Mesenchymal stem cell (in vitro differentiated cells and primary cell): ENCODE data around the gene STUB1.
A peak's percentile ranks its signal among the peaks of the same experiment; 100 is the strongest.

Source experiments
- DNase-seq: peaks from one replicate; pipeline ENCODE4 v3.0.0-alpha.2; 2013
- H2AFZ ChIP-seq: one replicate; pipeline ENCODE4 v1.6.1; 2013; ENCODE audit warnings: low read depth, mild to moderate bottlenecking, control low read depth, inconsistent platforms, low read length, moderate library complexity
- H2AK5ac ChIP-seq: 2 replicates; pipeline ENCODE4 v1.6.1; 2013; ENCODE audit warnings: low read length, moderate library complexity, mild to moderate bottlenecking, inconsistent platforms; ENCODE audit not compliant: severe bottlenecking
- H2BK120ac ChIP-seq: one replicate; pipeline ENCODE4 v1.6.1; 2013; ENCODE audit warnings: low read depth, mild to moderate bottlenecking, inconsistent platforms, low read length, moderate library complexity
- H2BK12ac ChIP-seq, 2 experiments: one replicate each; pipeline ENCODE4 v1.6.1; 2013; ENCODE audit warnings: inconsistent platforms in 2 of 2, low read length in 2 of 2, mild to moderate bottlenecking in 2 of 2, moderate library complexity in 2 of 2, control low read depth in 1 of 2
- H2BK15ac ChIP-seq: one replicate; pipeline ENCODE4 v1.6.1; 2013; ENCODE audit warnings: mild to moderate bottlenecking, low read depth, inconsistent platforms; ENCODE audit not compliant: poor library complexity, severe bottlenecking
- H2BK5ac ChIP-seq: 2 replicates; pipeline ENCODE4 v1.6.1; 2013; ENCODE audit warnings: low read depth, mild to moderate bottlenecking, low read length, control low read depth, inconsistent platforms; ENCODE audit not compliant: poor library complexity, severe bottlenecking
- H3K14ac ChIP-seq, 2 experiments: one replicate each; pipeline ENCODE4 v1.6.1; 2013; ENCODE audit warnings: inconsistent platforms in 2 of 2, low read length in 2 of 2, control low read depth in 1 of 2, mild to moderate bottlenecking in 1 of 2, moderate library complexity in 1 of 2
- H3K18ac ChIP-seq, 2 experiments: one replicate each; pipeline ENCODE4 v1.6.1; 2013; ENCODE audit warnings: inconsistent platforms in 2 of 2, low read length in 2 of 2, control low read depth in 1 of 2, low read depth in 1 of 2, mild to moderate bottlenecking in 1 of 2
- H3K23ac ChIP-seq, 2 experiments: one replicate each; pipeline ENCODE4 v1.6.1; 2013; ENCODE audit warnings: inconsistent platforms in 2 of 2, low read length in 2 of 2, mild to moderate bottlenecking in 2 of 2, moderate library complexity in 2 of 2, control low read depth in 1 of 2
- H3K27ac ChIP-seq: 2 replicates; pipeline ENCODE4 v1.5.1; 2013; ENCODE audit warnings: mild to moderate bottlenecking, moderate library complexity, low read length, control low read depth, inconsistent platforms; ENCODE audit not compliant: poor library complexity, severe bottlenecking
- H3K27me3 ChIP-seq, 2 experiments: 2 replicates each; pipeline versions ENCODE4 v1.6.1 to v1.7.0; 2013; ENCODE audit warnings: low read length in 2 of 2, mild to moderate bottlenecking in 2 of 2, moderate library complexity in 2 of 2, control low read depth in 1 of 2, inconsistent platforms in 1 of 2; ENCODE audit not compliant: control insufficient read depth in 1 of 2, insufficient read depth in 1 of 2
- H3K36me3 ChIP-seq, 2 experiments: 2 replicates each; pipeline versions ENCODE4 v1.6.1 to v1.7.0; 2013; ENCODE audit warnings: low read length in 2 of 2, control low read depth in 1 of 2, inconsistent platforms in 1 of 2, low read depth in 1 of 2, mild to moderate bottlenecking in 1 of 2; ENCODE audit not compliant: insufficient read depth in 2 of 2, control insufficient read depth in 1 of 2
- H3K4ac ChIP-seq, 2 experiments: one replicate each; pipeline ENCODE4 v1.6.1; 2013; ENCODE audit warnings: inconsistent platforms in 2 of 2, low read length in 2 of 2, mild to moderate bottlenecking in 2 of 2, moderate library complexity in 2 of 2, control low read depth in 1 of 2, low read depth in 1 of 2
- H3K4me1 ChIP-seq: 2 replicates; pipeline ENCODE4 v1.6.1; 2013; ENCODE audit warnings: low read depth, low read length, control low read depth; ENCODE audit not compliant: control insufficient read depth, insufficient read depth
- H3K4me2 ChIP-seq: 2 replicates; pipeline ENCODE4 v1.6.1; 2013; ENCODE audit warnings: low read length, mild to moderate bottlenecking, inconsistent platforms; ENCODE audit not compliant: poor library complexity, severe bottlenecking
- H3K4me3 ChIP-seq, 2 experiments: 2 replicates each; pipeline versions ENCODE4 v1.5.1 to v1.7.0; 2013; ENCODE audit warnings: low read length in 2 of 2, mild to moderate bottlenecking in 2 of 2, control low read depth in 1 of 2, low read depth in 1 of 2; ENCODE audit not compliant: insufficient read depth in 1 of 2
- H3K79me1 ChIP-seq: replicated peaks from 2 replicates; pipeline ENCODE4 v1.6.1; 2013; ENCODE audit warnings: mild to moderate bottlenecking, control low read depth, low read length, inconsistent platforms; ENCODE audit not compliant: poor library complexity, severe bottlenecking
- H3K9ac ChIP-seq: 2 replicates; pipeline ENCODE4 v1.7.0; 2013; ENCODE audit warnings: mild to moderate bottlenecking, low read length, moderate library complexity
- H3K9me3 ChIP-seq: 2 replicates; pipeline ENCODE4 v1.7.0; 2013; ENCODE audit warnings: mild to moderate bottlenecking, low read length; ENCODE audit not compliant: control insufficient read depth
- H4K8ac ChIP-seq: one replicate; pipeline ENCODE4 v1.6.1; 2013; ENCODE audit warnings: inconsistent platforms, mild to moderate bottlenecking, low read length, moderate library complexity
- H4K91ac ChIP-seq: one replicate; pipeline ENCODE4 v1.6.1; 2013; ENCODE audit warnings: mild to moderate bottlenecking, low read length, inconsistent platforms
- WGBS: methylation state at CpG from one replicate; pipeline ENCODE4 v1.1.7; 2013; ENCODE audit warnings: mixed read lengths; 5-methylcytosine and 5-hydroxymethylcytosine counted together

Gene STUB1

DNA sequence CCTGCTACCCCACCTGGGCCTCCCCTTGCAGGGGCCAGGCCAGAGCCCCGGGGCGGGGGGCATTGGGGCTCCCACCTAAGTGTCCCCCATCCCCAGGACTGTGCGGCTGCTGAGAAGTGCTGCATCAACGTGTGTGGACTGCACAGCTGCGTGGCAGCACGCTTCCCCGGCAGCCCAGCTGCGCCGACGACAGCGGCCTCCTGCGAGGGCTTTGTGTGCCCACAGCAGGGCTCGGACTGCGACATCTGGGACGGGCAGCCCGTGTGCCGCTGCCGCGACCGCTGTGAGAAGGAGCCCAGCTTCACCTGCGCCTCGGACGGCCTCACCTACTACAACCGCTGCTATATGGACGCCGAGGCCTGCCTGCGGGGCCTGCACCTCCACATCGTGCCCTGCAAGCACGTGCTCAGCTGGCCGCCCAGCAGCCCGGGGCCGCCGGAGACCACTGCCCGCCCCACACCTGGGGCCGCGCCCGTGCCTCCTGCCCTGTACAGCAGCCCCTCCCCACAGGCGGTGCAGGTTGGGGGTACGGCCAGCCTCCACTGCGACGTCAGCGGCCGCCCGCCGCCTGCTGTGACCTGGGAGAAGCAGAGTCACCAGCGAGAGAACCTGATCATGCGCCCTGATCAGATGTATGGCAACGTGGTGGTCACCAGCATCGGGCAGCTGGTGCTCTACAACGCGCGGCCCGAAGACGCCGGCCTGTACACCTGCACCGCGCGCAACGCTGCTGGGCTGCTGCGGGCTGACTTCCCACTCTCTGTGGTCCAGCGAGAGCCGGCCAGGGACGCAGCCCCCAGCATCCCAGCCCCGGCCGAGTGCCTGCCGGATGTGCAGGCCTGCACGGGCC is 47.5 kb upstream of the STUB1 start:
- Histone ChIP-seq H2BK5ac (no peak overlapping the region), H3K18ac (no peak overlapping the region), H2BK12ac (no peak overlapping the region), H3K4me3 (no peak overlapping the region), H3K9me3 (no peaks in the 10 kb centered on the region), H2AK5ac (no peak overlapping the region), H3K9ac (no peak overlapping the region), H3K79me1 (peaks cover 19% of the 10 kb centered on the region), H2BK15ac (no peak overlapping the region), H3K4ac (no peak overlapping the region), H2AFZ (no peak overlapping the region), H3K23ac (no peak overlapping the region), H4K8ac (no peak overlapping the region), H2BK120ac (no peak overlapping the region), H4K91ac (peak overlapping the region; percentile 45), H3K4me2 (no peak overlapping the region), H3K27ac (no peak overlapping the region), H3K27me3 (no peaks in the 10 kb centered on the region), H3K4me1 (peaks cover 56% of the 10 kb centered on the region), H3K36me3 (peaks cover 8 to 51% of the 10 kb centered on the region in 2 experiments), H3K14ac (no peak overlapping the region)
- 96% methylated on average over 66 of the region's 67 CpGs for WGBS
- DNase-seq: no peak

DNA sequence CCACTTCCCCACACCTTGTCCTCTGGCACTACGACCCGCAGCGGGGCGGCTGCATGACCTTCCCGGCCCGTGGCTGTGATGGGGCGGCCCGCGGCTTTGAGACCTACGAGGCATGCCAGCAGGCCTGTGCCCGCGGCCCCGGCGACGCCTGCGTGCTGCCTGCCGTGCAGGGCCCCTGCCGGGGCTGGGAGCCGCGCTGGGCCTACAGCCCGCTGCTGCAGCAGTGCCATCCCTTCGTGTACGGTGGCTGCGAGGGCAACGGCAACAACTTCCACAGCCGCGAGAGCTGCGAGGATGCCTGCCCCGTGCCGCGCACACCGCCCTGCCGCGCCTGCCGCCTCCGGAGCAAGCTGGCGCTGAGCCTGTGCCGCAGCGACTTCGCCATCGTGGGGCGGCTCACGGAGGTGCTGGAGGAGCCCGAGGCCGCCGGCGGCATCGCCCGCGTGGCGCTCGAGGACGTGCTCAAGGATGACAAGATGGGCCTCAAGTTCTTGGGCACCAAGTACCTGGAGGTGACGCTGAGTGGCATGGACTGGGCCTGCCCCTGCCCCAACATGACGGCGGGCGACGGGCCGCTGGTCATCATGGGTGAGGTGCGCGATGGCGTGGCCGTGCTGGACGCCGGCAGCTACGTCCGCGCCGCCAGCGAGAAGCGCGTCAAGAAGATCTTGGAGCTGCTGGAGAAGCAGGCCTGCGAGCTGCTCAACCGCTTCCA is 46.7 kb upstream of the STUB1 start:
- WGBS: 98% methylated on average over 74 of the region's 74 CpGs

DNA sequence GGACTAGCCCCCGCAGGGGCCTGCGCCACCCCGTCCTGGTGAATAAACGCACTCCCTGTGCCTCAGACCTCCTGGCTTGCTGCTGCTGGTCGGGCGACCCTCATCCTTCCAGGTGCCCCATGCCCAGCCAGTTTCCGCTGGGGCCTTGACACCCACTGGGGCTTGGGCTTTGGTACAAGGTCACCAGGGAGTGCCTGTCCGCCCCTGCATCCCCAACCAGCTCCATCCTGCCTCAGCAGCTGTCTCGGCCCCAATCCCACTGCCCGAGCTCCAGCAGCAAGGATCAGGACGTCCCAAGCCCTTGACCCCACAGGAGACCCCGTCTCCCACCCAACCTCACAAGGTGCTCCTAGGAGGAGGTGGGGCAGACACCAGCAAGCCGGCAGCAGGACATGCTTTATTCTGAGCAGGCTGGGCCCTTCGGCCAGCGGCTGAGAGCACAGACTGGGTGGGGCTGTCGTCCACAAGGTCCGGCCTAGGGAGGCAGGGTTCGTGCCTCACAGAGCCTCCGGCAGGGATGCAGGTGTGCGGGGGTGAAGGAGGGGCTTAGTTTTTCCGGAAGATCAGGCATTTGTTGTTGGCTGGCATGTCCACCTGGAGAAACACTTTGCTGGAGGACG is 46.0 kb upstream of the STUB1 start:
- Histone ChIP-seq H3K4me1 (peaks cover 51% of the 10 kb centered on the region), H2AK5ac (no peak overlapping the region), H3K79me1 (peaks cover 19% of the 10 kb centered on the region), H3K27ac (no peak overlapping the region), H2BK120ac (no peak overlapping the region), H3K36me3 (peaks cover 3 to 36% of the 10 kb centered on the region in 2 experiments), H4K8ac (no peak overlapping the region), H3K27me3 (no peaks in the 10 kb centered on the region), H3K4me3 (no peak overlapping the region), H4K91ac (no peak overlapping the region), H3K23ac (no peak overlapping the region), H2BK15ac (no peak overlapping the region), H2AFZ (no peak overlapping the region), H3K9ac (no peak overlapping the region), H3K4ac (no peak overlapping the region), H2BK5ac (no peak overlapping the region), H3K18ac (no peak overlapping the region), H3K14ac (no peak overlapping the region), H2BK12ac (no peak overlapping the region), H3K9me3 (no peaks in the 10 kb centered on the region), H3K4me2 (no peak overlapping the region)
- 91% methylated on average over 19 of the region's 22 CpGs for whole genome bisulfite sequencing
- no peak for DNase-seq

More for the DNA sequence above, 46.7 kb upstream of the STUB1 start:
- no peak overlapping the region for H3K4ac ChIP-seq
- no peak overlapping the region for H2AK5ac ChIP-seq
- no peak overlapping the region for H3K9ac ChIP-seq
- DNase-seq: no peak
- no peak overlapping the region for H4K91ac ChIP-seq
- no peaks in the 10 kb centered on the region for H3K9me3 ChIP-seq
- H2BK15ac ChIP-seq: no peak overlapping the region
- H2BK5ac ChIP-seq: no peak overlapping the region
- no peak overlapping the region for H3K14ac ChIP-seq
- H2AFZ ChIP-seq: no peak overlapping the region
- no peaks in the 10 kb centered on the region for H3K27me3 ChIP-seq
- H2BK12ac ChIP-seq: no peak overlapping the region
- no peak overlapping the region for H2BK120ac ChIP-seq
- H3K18ac ChIP-seq: no peak overlapping the region
- H4K8ac ChIP-seq: peak overlapping the region; percentile 27
- peaks cover 3 to 43% of the 10 kb centered on the region in 2 experiments for H3K36me3 ChIP-seq
- H3K79me1 ChIP-seq: peaks cover 19% of the 10 kb centered on the region
- no peak overlapping the region for H3K4me2 ChIP-seq
- peaks cover 56% of the 10 kb centered on the region for H3K4me1 ChIP-seq
- H3K27ac ChIP-seq: no peak overlapping the region
- peak overlapping the region in 1 of 2 experiments; percentile 2 for H3K4me3 ChIP-seq
- H3K23ac ChIP-seq: no peak overlapping the region

DNA sequence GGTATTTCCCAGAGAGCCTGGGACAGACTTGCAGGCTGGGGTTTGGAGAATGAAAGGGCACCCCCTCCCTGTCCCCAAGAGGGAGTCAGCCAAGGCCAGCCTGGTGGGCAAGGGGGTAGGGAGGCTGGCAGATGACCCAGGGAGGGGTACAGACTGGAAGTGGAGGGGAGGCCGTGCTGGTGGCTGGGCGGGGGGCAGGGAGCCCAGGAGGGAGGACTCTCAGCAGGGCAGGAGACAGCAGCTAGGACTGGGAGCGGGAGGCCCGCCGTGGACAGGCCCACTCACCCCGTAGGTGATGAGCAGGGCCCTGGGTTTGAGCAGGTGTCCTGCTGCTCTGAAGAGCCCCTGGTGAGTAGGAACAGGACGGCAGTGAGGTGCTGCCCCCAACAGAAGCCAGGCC is 45.2 kb upstream of the STUB1 start:
- Histone ChIP-seq H2BK12ac (no peak overlapping the region), H2AK5ac (no peak overlapping the region), H4K91ac (peak overlapping the region; percentile 39), H3K14ac (no peak overlapping the region), H3K27ac (no peak overlapping the region), H3K18ac (no peak overlapping the region), H2BK15ac (no peak overlapping the region), H3K36me3 (peaks cover 3 to 33% of the 10 kb centered on the region in 2 experiments), H3K4me2 (no peak overlapping the region), H2BK5ac (no peak overlapping the region), H3K4me3 (peak overlapping the region in 1 of 2 experiments; percentile 81), H3K27me3 (no peaks in the 10 kb centered on the region), H2BK120ac (no peak overlapping the region), H3K9me3 (no peaks in the 10 kb centered on the region), H4K8ac (peak overlapping the region; percentile 8), H3K9ac (peak overlapping the region; percentile 91), H3K4ac (no peak overlapping the region), H2AFZ (no peak overlapping the region), H3K79me1 (peaks cover 19% of the 10 kb centered on the region), H3K23ac (no peak overlapping the region), H3K4me1 (peaks cover 43% of the 10 kb centered on the region)
- 91% methylated on average over 7 of the region's 7 CpGs for WGBS
- no peak for DNase-seq
